Activated naive CD4-positive, alpha-beta T cell treated with anti-CD3 and anti-CD28 coated beads for 36 hours (primary cell): Measurements from ENCODE around the gene DGKE. TPM values are rescaled to one million over a fixed set of nuclear protein-coding genes. Genes with fewer than 3 reads are reported as not detected.

ENCODE experiments used
- CTCF ChIA-PET: fragments of 350-600 bp; sonication (Branson Sonifier 250); formaldehyde crosslinking; loops from one replicate; lab custom pipeline; 2021; ENCODE audit warnings: antibody characterized with exemption; lab: Charles Lee
- DNase-seq: peaks from one replicate; pipeline ENCODE4 v3.0.0-alpha.2; 2020
- H3K27ac Mint-ChIP-seq: one replicate; pipeline ENCODE4 v1.8.0; 2021; ENCODE audit warnings: mild to moderate bottlenecking, mixed read lengths
- H3K27me3 Mint-ChIP-seq: one replicate; pipeline ENCODE4 v1.8.0; 2021; ENCODE audit warnings: low read depth, mixed read lengths
- H3K36me3 Mint-ChIP-seq: one replicate; pipeline ENCODE4 v1.8.0; 2021; ENCODE audit warnings: low read depth, mixed read lengths
- H3K4me1 Mint-ChIP-seq: one replicate; pipeline ENCODE4 v1.8.0; 2021; ENCODE audit warnings: low read depth, mixed read lengths
- H3K4me3 Mint-ChIP-seq: one replicate; pipeline ENCODE4 v1.8.0; 2021; ENCODE audit warnings: mild to moderate bottlenecking, moderate library complexity, mixed read lengths
- H3K9me3 Mint-ChIP-seq: one replicate; pipeline ENCODE4 v1.8.0; 2021; ENCODE audit warnings: mixed read lengths
- intact Hi-C: fragments of 100-400 bp; cut with micrococcal nuclease; formaldehyde crosslinking; loops from one replicate; pipeline ENCODE4 v1.15.1; 2023
- total RNA-seq, 2 experiments: library from RNA; stranded (reverse); gene quantifications; one replicate each; pipeline ENCODE4 v1.2.3, GENCODE V29; 2021

The DGKE gene
- total RNA-seq, 2 experiments from 2014 or later, result 18.1 to 18.4 TPM

- no peaks in the 10 kb centered on the region for H3K4me1 Mint-ChIP-seq
These were observed 27.9 kb downstream of the DGKE start for GRCh38 chr17:56861899-56862298.

DNA sequence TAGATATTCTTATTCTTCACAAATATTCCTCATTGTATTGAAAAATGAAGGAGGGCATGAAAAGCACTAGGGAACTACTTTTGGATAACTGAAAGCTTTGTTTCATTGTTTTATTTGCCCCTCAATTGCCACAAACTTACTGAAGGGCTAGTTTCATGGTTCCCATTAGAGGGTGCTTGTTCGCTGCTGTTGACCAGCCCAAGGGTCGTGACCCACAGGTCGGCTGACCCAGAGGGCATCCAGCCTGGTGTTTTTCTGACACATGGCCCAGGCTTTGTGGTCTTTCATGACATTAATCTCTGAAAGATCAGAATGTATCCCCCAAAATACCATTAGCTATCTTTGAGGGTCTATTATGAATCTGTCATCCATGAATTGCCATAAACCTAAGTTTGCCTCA lies 30.0 kb downstream of the DGKE start:
- no peak overlapping the region for H3K27ac Mint-ChIP-seq
- H3K27me3 Mint-ChIP-seq, result no peaks in the 10 kb centered on the region
- CTCF ChIA-PET, result interaction anchor here (0.6 to 1.2 kb wide), 3 partner anchors 22 to 114 kb away, joined by 3 to 4 read pairs (median 3); no protein-coding TSS in a partner anchor
- DNase-seq, result no peak
- no peak overlapping the region for H3K4me3 Mint-ChIP-seq
- no peaks in the 10 kb centered on the region for H3K9me3 Mint-ChIP-seq
- peaks cover 3% of the 10 kb centered on the region for H3K36me3 Mint-ChIP-seq
- intact Hi-C loops, result no loop called here
- H3K4me1 Mint-ChIP-seq, result no peaks in the 10 kb centered on the region

More at GRCh38 chr17:56861899-56862298, 27.9 kb downstream of the DGKE start:
- no peak overlapping the region for H3K27ac Mint-ChIP-seq
- no peak overlapping the region for H3K4me3 Mint-ChIP-seq
- H3K9me3 Mint-ChIP-seq, result no peaks in the 10 kb centered on the region
- CTCF ChIA-PET, result interaction anchor here (1.6 kb wide), 1 partner anchor 42 kb away, joined by 3 read pairs; no protein-coding TSS in a partner anchor
- intact Hi-C loops, result no loop called here
- no peaks in the 10 kb centered on the region for H3K27me3 Mint-ChIP-seq
- H3K36me3 Mint-ChIP-seq, result peaks cover 6% of the 10 kb centered on the region
- no peak for DNase-seq

DNA sequence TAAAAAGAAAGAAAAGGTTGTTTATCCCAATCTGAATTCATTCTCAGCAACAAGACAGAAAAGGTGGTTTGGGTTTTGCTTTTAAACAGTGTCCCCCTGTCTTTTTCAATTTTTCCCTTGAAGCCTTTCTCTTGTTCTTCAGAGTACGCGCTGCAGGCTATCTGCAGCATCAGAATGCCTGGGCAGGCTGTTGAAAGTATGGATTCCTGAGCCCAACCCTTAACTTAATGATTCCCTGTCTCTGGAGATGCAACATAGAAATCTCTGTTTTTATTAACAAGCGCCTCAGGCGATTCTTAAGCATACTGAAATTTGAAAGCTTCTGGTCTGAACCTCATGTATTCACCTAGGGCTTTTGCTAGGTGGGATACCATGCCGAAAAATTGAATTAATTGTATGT lies 32.1 kb downstream of the DGKE start:
- no peak for DNase-seq
- Mint-ChIP-seq H3K4me3 (no peak overlapping the region), H3K9me3 (no peaks in the 10 kb centered on the region), H3K27me3 (no peaks in the 10 kb centered on the region), H3K36me3 (peaks cover 3% of the 10 kb centered on the region), H3K27ac (no peak overlapping the region), H3K4me1 (peaks cover 9% of the 10 kb centered on the region)
- CTCF ChIA-PET, result interaction anchor here (1.2 kb wide), 1 partner anchor 73 kb away, joined by 3 read pairs; no protein-coding TSS in a partner anchor
- intact Hi-C loops, result loop anchor here (2.0 kb wide), 1 partner anchor 47 kb away; no protein-coding TSS in a partner anchor

- H3K27ac Mint-ChIP-seq, result no peak overlapping the region
These were observed 32.5 kb downstream of the DGKE start for GRCh38 chr17:56866496-56866895.

DNA sequence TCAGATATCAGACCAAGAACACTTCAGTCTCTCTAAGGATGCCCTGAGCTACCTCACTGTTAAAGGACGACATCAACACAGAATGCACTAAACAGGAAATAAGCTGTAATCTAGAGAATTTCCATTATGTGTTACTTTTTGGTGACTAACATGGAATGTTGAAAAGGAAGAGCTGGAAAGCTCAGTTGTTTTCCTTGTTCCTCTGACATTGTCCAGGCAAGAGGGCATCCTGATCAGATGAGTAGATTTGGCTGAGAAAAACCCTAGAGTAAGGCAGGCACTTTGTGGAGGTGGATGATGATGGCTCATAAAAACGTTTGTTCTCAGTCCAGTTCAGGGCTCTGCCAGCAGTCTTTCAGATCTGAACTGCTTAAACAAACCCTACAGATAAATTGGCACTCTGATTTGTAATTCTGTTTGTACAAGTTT lies 34.0 kb downstream of the DGKE start:
- DNase-seq, result no peak
- intact Hi-C loops, result loop anchor here (2.0 kb wide), 1 partner anchor 49 kb away; no protein-coding TSS in a partner anchor
- H3K9me3 Mint-ChIP-seq, result no peaks in the 10 kb centered on the region
- H3K36me3 Mint-ChIP-seq, result no peaks in the 10 kb centered on the region
- no peak overlapping the region for H3K27ac Mint-ChIP-seq
- no peak overlapping the region for H3K4me3 Mint-ChIP-seq
- H3K4me1 Mint-ChIP-seq, result peaks cover 9% of the 10 kb centered on the region
- H3K27me3 Mint-ChIP-seq, result no peaks in the 10 kb centered on the region
- CTCF ChIA-PET, result interaction anchor here (0.6 kb wide), 1 partner anchor 32 kb away, joined by 5 read pairs; no protein-coding TSS in a partner anchor

More at GRCh38 chr17:56866496-56866895, 32.5 kb downstream of the DGKE start:
- Mint-ChIP-seq H3K4me1 (peaks cover 9% of the 10 kb centered on the region), H3K9me3 (no peaks in the 10 kb centered on the region), H3K27me3 (no peaks in the 10 kb centered on the region), H3K36me3 (peaks cover 3% of the 10 kb centered on the region), H3K4me3 (no peak overlapping the region)
- CTCF ChIA-PET, result no interaction called here
- intact Hi-C loops, result loop anchor here (2.0 kb wide), 1 partner anchor 48 kb away; no protein-coding TSS in a partner anchor
- DNase-seq, result peak; percentile 15

GRCh38 chr17:56868716-56869115 lies 34.8 kb downstream of the DGKE start:
- H3K36me3 Mint-ChIP-seq, result no peaks in the 10 kb centered on the region
- no peaks in the 10 kb centered on the region for H3K9me3 Mint-ChIP-seq
- H3K4me3 Mint-ChIP-seq, result no peak overlapping the region
- H3K27me3 Mint-ChIP-seq, result no peaks in the 10 kb centered on the region
- intact Hi-C loops, result no loop called here
- H3K4me1 Mint-ChIP-seq, result peaks cover 9% of the 10 kb centered on the region
- CTCF ChIA-PET, result no interaction called here
- no peak overlapping the region for H3K27ac Mint-ChIP-seq
- DNase-seq, result no peak

DNA sequence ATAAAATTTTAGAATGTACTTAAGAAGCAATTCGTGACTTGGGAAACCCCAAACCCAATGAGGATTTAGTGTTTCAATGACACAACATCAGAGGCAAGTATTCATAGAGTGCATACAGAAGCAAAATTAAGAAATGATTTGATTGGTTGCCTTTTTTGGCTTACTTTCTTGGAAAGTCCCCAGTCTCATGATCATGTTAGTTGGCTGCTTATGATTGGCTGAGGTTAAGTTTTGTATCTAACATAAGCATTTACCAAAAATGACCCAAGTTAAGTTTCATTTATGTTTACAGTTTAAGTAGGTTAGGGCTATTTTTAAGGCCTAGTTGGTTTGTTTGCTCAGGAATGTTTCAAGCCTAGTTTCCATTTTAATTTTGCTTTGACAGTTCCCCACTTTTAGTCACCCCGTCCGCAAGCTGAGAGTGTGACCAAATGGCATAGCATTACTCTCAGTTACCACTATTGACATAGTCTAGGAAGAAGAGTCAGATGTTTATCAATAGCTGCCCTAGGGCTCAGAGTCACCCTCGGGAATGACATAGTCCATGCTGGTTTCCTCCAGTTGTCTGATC lies 36.2 kb downstream of the DGKE start:
- no peak overlapping the region for H3K4me3 Mint-ChIP-seq
- intact Hi-C loops, result no loop called here
- CTCF ChIA-PET, result interaction anchor here (1.1 kb wide), 1 partner anchor 9 kb away, joined by 5 read pairs; no protein-coding TSS in a partner anchor
- DNase-seq, result peak; percentile 18
- H3K27ac Mint-ChIP-seq, result peak overlapping the region; percentile 54
- no peaks in the 10 kb centered on the region for H3K36me3 Mint-ChIP-seq
- H3K27me3 Mint-ChIP-seq, result no peaks in the 10 kb centered on the region
- H3K9me3 Mint-ChIP-seq, result no peaks in the 10 kb centered on the region
- peaks cover 9% of the 10 kb centered on the region for H3K4me1 Mint-ChIP-seq

GRCh38 chr17:56876766-56877179 lies 42.8 kb downstream of the DGKE start:
- DNase-seq, result no peak
- Mint-ChIP-seq H3K27me3 (peaks cover 2% of the 10 kb centered on the region), H3K36me3 (no peaks in the 10 kb centered on the region), H3K4me1 (no peaks in the 10 kb centered on the region), H3K27ac (no peak overlapping the region), H3K4me3 (no peak overlapping the region), H3K9me3 (no peaks in the 10 kb centered on the region)
- intact Hi-C loops, result no loop called here
- CTCF ChIA-PET, result no interaction called here

GRCh38 chr17:56879280-56879679 lies 45.3 kb downstream of the DGKE start:
- H3K4me3 Mint-ChIP-seq, result no peak overlapping the region
- no peaks in the 10 kb centered on the region for H3K36me3 Mint-ChIP-seq

GRCh38 chr17:56880133-56880532 lies 46.2 kb downstream of the DGKE start:
- intact Hi-C loops, result no loop called here
- H3K9me3 Mint-ChIP-seq, result no peaks in the 10 kb centered on the region
- CTCF ChIA-PET, result no interaction called here
- H3K27ac Mint-ChIP-seq, result no peak overlapping the region
- no peaks in the 10 kb centered on the region for H3K4me1 Mint-ChIP-seq
- no peaks in the 10 kb centered on the region for H3K36me3 Mint-ChIP-seq
- no peak overlapping the region for H3K4me3 Mint-ChIP-seq
- peaks cover 2% of the 10 kb centered on the region for H3K27me3 Mint-ChIP-seq
- no peak for DNase-seq

More at GRCh38 chr17:56879280-56879679, 45.3 kb downstream of the DGKE start:
- Mint-ChIP-seq H3K27ac (no peak overlapping the region), H3K4me1 (no peaks in the 10 kb centered on the region), H3K9me3 (no peaks in the 10 kb centered on the region), H3K27me3 (peaks cover 2% of the 10 kb centered on the region)
- CTCF ChIA-PET, result interaction anchor here (0.8 to 1.1 kb wide), 3 partner anchors 8 to 59 kb away, joined by 3 to 5 read pairs (median 4); no protein-coding TSS in a partner anchor
- intact Hi-C loops, result no loop called here
- no peak for DNase-seq

DNA sequence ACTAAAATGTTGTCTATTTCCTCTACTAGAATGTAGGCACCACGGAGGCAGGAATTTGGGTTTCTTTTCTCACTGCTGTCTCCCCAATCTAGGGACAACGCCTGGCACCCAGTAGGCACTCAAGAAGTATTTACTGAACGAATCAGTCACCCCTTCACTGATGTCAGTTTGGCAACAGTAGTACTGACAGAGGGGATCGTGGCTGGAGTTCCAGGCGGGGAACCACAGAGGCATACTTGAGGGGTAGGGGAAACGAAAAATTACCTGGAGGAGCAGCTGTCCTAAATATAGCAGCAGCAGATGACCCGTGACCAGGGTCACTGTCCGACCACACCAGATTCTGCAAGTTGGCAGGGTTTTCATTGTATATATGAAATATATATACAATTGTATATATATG lies 46.6 kb downstream of the DGKE start:
- H3K4me1 Mint-ChIP-seq, result no peaks in the 10 kb centered on the region
- H3K4me3 Mint-ChIP-seq, result no peak overlapping the region
- no peaks in the 10 kb centered on the region for H3K36me3 Mint-ChIP-seq
- peaks cover 2% of the 10 kb centered on the region for H3K27me3 Mint-ChIP-seq
- no peak overlapping the region for H3K27ac Mint-ChIP-seq
- DNase-seq, result no peak
- intact Hi-C loops, result no loop called here
- CTCF ChIA-PET, result no interaction called here
- no peaks in the 10 kb centered on the region for H3K9me3 Mint-ChIP-seq

- H3K27ac Mint-ChIP-seq, result no peak overlapping the region
- no peaks in the 10 kb centered on the region for H3K9me3 Mint-ChIP-seq
- no peak for DNase-seq
- H3K36me3 Mint-ChIP-seq, result peaks cover 4% of the 10 kb centered on the region
- H3K4me3 Mint-ChIP-seq, result no peak overlapping the region
- intact Hi-C loops, result no loop called here
- CTCF ChIA-PET, result interaction anchor here (0.6 kb wide), 1 partner anchor 55 kb away, joined by 3 read pairs; no protein-coding TSS in a partner anchor
- no peaks in the 10 kb centered on the region for H3K27me3 Mint-ChIP-seq
- H3K4me1 Mint-ChIP-seq, result no peaks in the 10 kb centered on the region
These were observed 47.8 kb downstream of the DGKE start for GRCh38 chr17:56881685-56882295.
